ENCODE measurements around the gene CIC. TPM values are rescaled to one million over a fixed set of nuclear protein-coding genes. Genes with fewer than 3 reads are reported as not detected.
A peak's percentile ranks its signal among the peaks of the same experiment; 100 is the strongest.
"Not testable (repeated sequence)": the region's sequence is repeated elsewhere in the genome, so short reads cannot be mapped to it uniquely, and the experiment has no call there.

CIC gene
- total RNA-seq, 4 donors from 2014 or later: 15.2 to 52.2 (median 41.5) TPM

- in situ Hi-C loops (cut with MboI; ENCODE audit: low sequenced_read_pairs in 4 of 4) (no loop called here), intact Hi-C loops (cut with DNase I; ENCODE audit: low total_unique reads) (loop anchor here (1.0 kb wide), 1 partner anchor 12 kb away; no protein-coding TSS in a partner anchor)
- H3K27ac ChIP-seq: peak overlapping the region; percentile 91 to 94 (median 92)
- H3K36me3 ChIP-seq: no peaks in the 10 kb centered on the region
- H3K9me3 ChIP-seq: no peaks in the 10 kb centered on the region
- peak in 1 of 2 donors; percentile 6 for ATAC-seq
- DNase-seq: peak in 1 of 2 donors; percentile 28
- H3K27me3 ChIP-seq: peaks cover 24 to 40% (median 37%) of the 10 kb centered on the region in 3 donors
- peaks cover 20 to 24% of the 10 kb centered on the region in 2 donors for H3K4me1 ChIP-seq
- H3K4me3 ChIP-seq: peak overlapping the region; percentile 60 to 90 (median 76)
- TF ChIP-seq POLR2A (IDR thresholded peaks at IDR 0.05) (no peak), CTCF (IDR thresholded peaks at IDR 0.05 in 4 of 5, conservative IDR thresholded peaks at IDR 0.05 in 1 of 5) (no peak)
Observed at GRCh38 chr19:42255766-42256745, 13.0 kb upstream of the CIC start.

GRCh38 chr19:42257842-42258241, 11.2 kb upstream of the CIC start:
- H3K4me1 ChIP-seq; H3K27ac ChIP-seq; H3K9me3 ChIP-seq; DNase-seq; intact Hi-C loops (cut with DNase I; ENCODE audit: low total_unique reads); H3K36me3 ChIP-seq; H3K4me3 ChIP-seq; ATAC-seq; in situ Hi-C loops (cut with MboI; ENCODE audit: low sequenced_read_pairs in 4 of 4): not testable (repeated sequence)
- peaks cover 24 to 34% (median 34%) of the 10 kb centered on the region in 3 donors for H3K27me3 ChIP-seq

DNA sequence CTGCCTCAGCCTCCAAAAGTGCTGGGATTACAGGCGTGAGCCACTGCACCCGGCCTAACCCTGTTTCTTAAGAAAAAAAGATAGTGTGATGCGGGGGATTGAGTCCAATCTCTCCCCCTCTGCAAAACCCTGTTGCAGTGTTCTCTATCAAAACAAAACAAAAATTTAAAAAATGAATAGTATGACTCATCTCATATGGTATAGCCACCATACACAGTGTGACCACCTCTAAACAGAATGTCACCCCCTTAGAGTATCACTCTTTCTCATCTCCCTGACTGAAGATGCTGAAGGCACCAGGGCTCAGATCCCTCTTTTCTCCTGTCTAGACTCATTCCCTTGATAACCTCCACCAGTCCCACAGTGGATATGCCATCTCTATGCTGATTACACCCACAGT, 7.3 kb upstream of the CIC start:
- Histone ChIP-seq H3K4me3 (no peak overlapping the region), H3K27me3 (peaks cover 3 to 10% (median 6%) of the 10 kb centered on the region in 3 donors), H3K4me1 (peaks cover 0 to 4% of the 10 kb centered on the region in 2 donors), H3K27ac (no peak overlapping the region), H3K36me3 (no peaks in the 10 kb centered on the region), H3K9me3 (no peaks in the 10 kb centered on the region)
- intact Hi-C loops (cut with DNase I; ENCODE audit: low total_unique reads): no loop called here
- TF ChIP-seq POLR2A (IDR thresholded peaks at IDR 0.05) (no peak), CTCF (IDR thresholded peaks at IDR 0.05 in 4 of 5, conservative IDR thresholded peaks at IDR 0.05 in 1 of 5) (no peak)
- in situ Hi-C loops (cut with MboI; ENCODE audit: low sequenced_read_pairs in 4 of 4): no loop called here
- no peak for ATAC-seq
- DNase-seq: no peak

DNA sequence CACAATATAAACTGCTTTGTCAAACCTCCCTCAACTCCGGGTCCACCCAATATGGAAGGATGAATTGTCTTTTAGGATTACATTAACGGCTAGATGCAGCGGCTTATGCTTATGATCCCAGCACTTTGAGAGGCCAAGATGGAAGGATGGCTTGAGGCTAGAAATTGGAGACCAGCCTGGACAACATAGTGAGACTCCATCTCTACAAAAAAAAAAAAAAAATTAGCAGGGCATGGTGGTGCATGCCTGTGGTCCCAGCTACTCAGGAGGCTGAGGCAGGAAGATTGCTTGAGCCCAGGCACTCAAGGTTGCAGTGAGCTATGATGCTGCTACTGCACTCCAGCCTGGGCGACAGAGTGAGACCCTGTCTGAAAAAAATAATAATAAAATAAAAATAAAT, 2.9 kb upstream of the CIC start:
- H3K9me3 ChIP-seq; in situ Hi-C loops (cut with MboI; ENCODE audit: low sequenced_read_pairs in 4 of 4): not testable (repeated sequence)

GRCh38 chr19:42266928-42267603, 2.0 kb upstream of the CIC start:
- DNase-seq; intact Hi-C loops (cut with DNase I; ENCODE audit: low total_unique reads): not testable (repeated sequence)
- peak overlapping the region in 2 of 4 donors; percentile 97 for H3K27ac ChIP-seq

More for the DNA sequence above, 2.9 kb upstream of the CIC start:
- H3K4me1 ChIP-seq: peaks cover 20% of the 10 kb centered on the region in 2 donors
- H3K4me3 ChIP-seq; DNase-seq; H3K36me3 ChIP-seq; H3K27ac ChIP-seq; H3K27me3 ChIP-seq; ATAC-seq; intact Hi-C loops (cut with DNase I; ENCODE audit: low total_unique reads): not testable (repeated sequence)

More at GRCh38 chr19:42266928-42267603, 2.0 kb upstream of the CIC start:
- H3K4me3 ChIP-seq; in situ Hi-C loops (cut with MboI; ENCODE audit: low sequenced_read_pairs in 4 of 4); ATAC-seq; H3K27me3 ChIP-seq; H3K36me3 ChIP-seq; H3K9me3 ChIP-seq: not testable (repeated sequence)
- H3K4me1 ChIP-seq: peaks cover 27 to 30% of the 10 kb centered on the region in 2 donors
